ENCODE data around the gene CXCR1.

The CXCR1 gene

GRCh38 chr2:218166791-218167190 is at the start of gene CXCR1:
Gene CXCR1 (minus strand): TSS chr2:218166962. CDS start chr2:218165211, 1,751 bp downstream.
- H3K4me3 ChIP-seq (ENCODE audit: low read length in 2 of 2) = no peak within 1 kb of the TSS
- no peaks in the 10 kb centered on the region for H3K36me3 ChIP-seq (ENCODE audit: control insufficient read depth in 2 of 2, insufficient read depth in 2 of 2, low read length in 2 of 2)
- H3K9ac ChIP-seq (ENCODE audit: low read length in 2 of 2) = no peak within 1 kb of the TSS
- no peak within 1 kb of the TSS for H3K27ac ChIP-seq (ENCODE audit: low read length)
- no peaks in the 10 kb centered on the region for H3K4me1 ChIP-seq (ENCODE audit: control insufficient read depth, insufficient read depth, low read length)
- no peaks in the 10 kb centered on the region for H3K9me3 ChIP-seq (ENCODE audit: control insufficient read depth in 2 of 2, low read length in 2 of 2)
- peaks cover 0 to 9% of the 10 kb centered on the region in 2 donors for H3K27me3 ChIP-seq (ENCODE audit: control insufficient read depth in 1 of 2, insufficient read depth in 2 of 2, low read length in 2 of 2)

DNA sequence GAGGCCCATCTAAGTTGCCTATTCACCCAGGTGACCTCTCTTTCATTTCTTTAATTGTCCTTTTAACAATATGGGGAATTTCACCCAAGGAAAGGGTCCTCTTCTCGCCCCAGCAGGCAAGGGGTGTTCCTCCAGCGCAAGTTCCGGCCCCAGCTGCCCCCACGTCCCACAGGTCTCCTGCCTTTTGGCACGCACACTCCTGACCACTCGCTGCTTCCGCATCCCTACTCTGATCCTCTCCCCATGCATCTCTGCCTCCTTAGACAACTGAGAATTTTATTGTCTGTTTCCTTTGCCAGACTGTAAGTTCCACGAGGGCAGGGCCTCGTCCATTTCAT is 49.5 kb upstream of the CXCR1 start:
- Histone ChIP-seq H3K4me1 (ENCODE audit: control insufficient read depth, insufficient read depth, low read length) (peaks cover 25% of the 10 kb centered on the region), H3K9ac (ENCODE audit: low read length in 2 of 2) (peak overlapping the region; percentile 68 to 96), H3K4me3 (ENCODE audit: low read length in 2 of 2) (peak overlapping the region; percentile 66 to 93), H3K27me3 (ENCODE audit: control insufficient read depth in 1 of 2, insufficient read depth in 2 of 2, low read length in 2 of 2) (no peaks in the 10 kb centered on the region), H3K36me3 (ENCODE audit: control insufficient read depth in 2 of 2, insufficient read depth in 2 of 2, low read length in 2 of 2) (no peaks in the 10 kb centered on the region), H3K9me3 (ENCODE audit: control insufficient read depth in 2 of 2, low read length in 2 of 2) (no peaks in the 10 kb centered on the region), H3K27ac (ENCODE audit: low read length) (peak overlapping the region; percentile 94)

GRCh38 chr2:218214116-218214515 is 47.4 kb upstream of the CXCR1 start:
- Histone ChIP-seq H3K4me3 (ENCODE audit: low read length in 2 of 2) (no peak overlapping the region), H3K36me3 (ENCODE audit: control insufficient read depth in 2 of 2, insufficient read depth in 2 of 2, low read length in 2 of 2) (no peaks in the 10 kb centered on the region), H3K4me1 (ENCODE audit: control insufficient read depth, insufficient read depth, low read length) (peaks cover 10% of the 10 kb centered on the region), H3K9me3 (ENCODE audit: control insufficient read depth in 2 of 2, low read length in 2 of 2) (no peaks in the 10 kb centered on the region), H3K9ac (ENCODE audit: low read length in 2 of 2) (no peak overlapping the region), H3K27me3 (ENCODE audit: control insufficient read depth in 1 of 2, insufficient read depth in 2 of 2, low read length in 2 of 2) (no peaks in the 10 kb centered on the region), H3K27ac (ENCODE audit: low read length) (no peak overlapping the region)

DNA sequence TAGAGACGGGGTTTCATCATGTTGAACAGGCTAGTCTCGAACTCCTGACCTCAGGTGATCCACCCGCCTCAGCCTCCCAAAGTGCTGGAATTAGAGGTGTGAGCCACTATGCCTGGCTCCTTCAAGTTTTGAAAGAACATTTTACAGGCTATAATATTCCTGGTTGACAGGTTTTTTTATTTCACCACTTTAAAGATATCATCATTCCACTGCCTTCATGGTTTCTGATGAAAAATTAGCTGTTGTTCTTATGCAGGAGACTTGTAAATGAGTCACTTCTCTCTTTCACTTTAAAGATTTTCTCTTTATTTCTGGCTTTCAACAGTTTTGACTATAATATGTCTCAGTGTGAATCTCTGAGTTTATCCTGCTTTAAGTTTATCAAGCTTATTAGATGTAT is 42.3 kb upstream of the CXCR1 start:
- no peaks in the 10 kb centered on the region for H3K4me1 ChIP-seq (ENCODE audit: control insufficient read depth, insufficient read depth, low read length)
- H3K9me3 ChIP-seq (ENCODE audit: control insufficient read depth in 2 of 2, low read length in 2 of 2) = no peaks in the 10 kb centered on the region
- H3K9ac ChIP-seq (ENCODE audit: low read length in 2 of 2) = no peak overlapping the region
- H3K27me3 ChIP-seq (ENCODE audit: control insufficient read depth in 1 of 2, insufficient read depth in 2 of 2, low read length in 2 of 2) = no peaks in the 10 kb centered on the region
- H3K4me3 ChIP-seq (ENCODE audit: low read length in 2 of 2) = no peak overlapping the region
- no peak overlapping the region for H3K27ac ChIP-seq (ENCODE audit: low read length)
- H3K36me3 ChIP-seq (ENCODE audit: control insufficient read depth in 2 of 2, insufficient read depth in 2 of 2, low read length in 2 of 2) = no peaks in the 10 kb centered on the region

DNA sequence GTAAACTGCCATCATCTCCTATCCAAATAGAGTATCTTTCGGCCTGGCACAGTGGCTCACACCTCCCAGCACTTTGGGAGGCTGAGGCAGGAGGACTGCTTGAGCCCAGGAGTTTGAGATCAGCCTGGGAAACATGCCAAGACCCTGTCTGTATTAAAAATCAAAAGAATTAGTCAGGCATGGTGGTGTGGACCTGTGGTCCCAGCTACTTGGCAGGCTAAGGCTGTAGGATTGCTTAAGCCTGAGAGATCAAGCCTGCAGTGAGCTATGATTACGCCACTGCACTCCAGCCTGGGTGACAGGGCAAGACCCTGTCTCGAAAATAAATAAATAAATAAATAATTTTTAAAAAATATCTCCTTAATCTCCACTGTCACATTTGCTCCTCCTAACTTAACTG is 35.5 kb upstream of the CXCR1 start:
- Histone ChIP-seq H3K27me3 (ENCODE audit: control insufficient read depth in 1 of 2, insufficient read depth in 2 of 2, low read length in 2 of 2) (peaks cover 0 to 3% of the 10 kb centered on the region in 2 donors), H3K4me3 (ENCODE audit: low read length in 2 of 2) (no peak overlapping the region), H3K36me3 (ENCODE audit: control insufficient read depth in 2 of 2, insufficient read depth in 2 of 2, low read length in 2 of 2) (no peaks in the 10 kb centered on the region), H3K27ac (ENCODE audit: low read length) (no peak overlapping the region), H3K9ac (ENCODE audit: low read length in 2 of 2) (no peak overlapping the region), H3K9me3 (ENCODE audit: control insufficient read depth in 2 of 2, low read length in 2 of 2) (no peaks in the 10 kb centered on the region), H3K4me1 (ENCODE audit: control insufficient read depth, insufficient read depth, low read length) (no peaks in the 10 kb centered on the region)

DNA sequence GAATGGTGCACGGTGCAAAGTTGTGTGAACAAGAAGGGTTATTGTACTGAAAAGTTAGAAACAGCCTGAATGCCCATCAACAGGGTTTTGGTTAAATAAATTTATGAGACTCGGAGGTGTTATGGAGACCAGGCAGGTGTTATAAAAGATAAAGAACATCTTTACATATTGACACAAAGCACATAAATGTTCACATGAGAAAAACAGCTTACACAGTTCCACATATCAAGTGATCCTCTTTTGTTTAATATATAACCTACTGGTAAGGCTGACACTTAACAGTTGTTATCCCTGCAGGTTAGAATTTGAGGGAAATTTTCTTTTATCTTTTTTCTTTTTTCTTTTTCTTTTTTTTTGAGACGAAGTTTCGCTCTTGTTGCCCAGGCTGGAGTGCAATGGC is 30.2 kb upstream of the CXCR1 start:
- Histone ChIP-seq H3K36me3 (ENCODE audit: control insufficient read depth in 2 of 2, insufficient read depth in 2 of 2, low read length in 2 of 2) (no peaks in the 10 kb centered on the region), H3K4me3 (ENCODE audit: low read length in 2 of 2) (no peak overlapping the region), H3K4me1 (ENCODE audit: control insufficient read depth, insufficient read depth, low read length) (peaks cover 5% of the 10 kb centered on the region), H3K27ac (ENCODE audit: low read length) (no peak overlapping the region), H3K9ac (ENCODE audit: low read length in 2 of 2) (no peak overlapping the region), H3K9me3 (ENCODE audit: control insufficient read depth in 2 of 2, low read length in 2 of 2) (no peaks in the 10 kb centered on the region), H3K27me3 (ENCODE audit: control insufficient read depth in 1 of 2, insufficient read depth in 2 of 2, low read length in 2 of 2) (peaks cover 0 to 3% of the 10 kb centered on the region in 2 donors)

DNA sequence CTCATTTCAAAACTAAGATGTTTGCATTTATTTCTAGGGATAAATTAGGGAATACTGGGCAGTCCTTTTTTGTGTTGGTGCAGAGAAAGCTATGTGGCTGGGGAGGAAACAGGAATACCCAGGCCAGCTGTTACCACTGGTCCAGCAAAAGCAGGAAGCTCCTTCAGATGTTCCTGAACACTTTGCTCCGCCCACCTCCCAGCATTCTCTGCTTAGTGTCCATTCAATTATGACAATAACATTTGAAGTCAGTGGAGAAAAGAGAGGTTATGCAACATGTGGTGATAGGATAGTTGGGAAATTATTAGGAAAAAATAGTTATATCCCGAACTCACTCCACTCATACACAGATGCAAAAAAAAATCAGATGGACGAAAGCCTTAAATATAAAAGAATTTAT is 28.1 kb upstream of the CXCR1 start:
- no peak overlapping the region for H3K4me3 ChIP-seq (ENCODE audit: low read length in 2 of 2)
- no peaks in the 10 kb centered on the region for H3K36me3 ChIP-seq (ENCODE audit: control insufficient read depth in 2 of 2, insufficient read depth in 2 of 2, low read length in 2 of 2)
- no peaks in the 10 kb centered on the region for H3K9me3 ChIP-seq (ENCODE audit: control insufficient read depth in 2 of 2, low read length in 2 of 2)
- no peak overlapping the region for H3K27ac ChIP-seq (ENCODE audit: low read length)
- peaks cover 5% of the 10 kb centered on the region for H3K4me1 ChIP-seq (ENCODE audit: control insufficient read depth, insufficient read depth, low read length)
- H3K27me3 ChIP-seq (ENCODE audit: control insufficient read depth in 1 of 2, insufficient read depth in 2 of 2, low read length in 2 of 2) = peaks cover 0 to 3% of the 10 kb centered on the region in 2 donors
- no peak overlapping the region for H3K9ac ChIP-seq (ENCODE audit: low read length in 2 of 2)

- Histone ChIP-seq H3K36me3 (ENCODE audit: control insufficient read depth in 2 of 2, insufficient read depth in 2 of 2, low read length in 2 of 2) (no peaks in the 10 kb centered on the region), H3K4me1 (ENCODE audit: control insufficient read depth, insufficient read depth, low read length) (peaks cover 5% of the 10 kb centered on the region), H3K9me3 (ENCODE audit: control insufficient read depth in 2 of 2, low read length in 2 of 2) (no peaks in the 10 kb centered on the region), H3K27ac (ENCODE audit: low read length) (no peak overlapping the region), H3K4me3 (ENCODE audit: low read length in 2 of 2) (no peak overlapping the region), H3K9ac (ENCODE audit: low read length in 2 of 2) (no peak overlapping the region), H3K27me3 (ENCODE audit: control insufficient read depth in 1 of 2, insufficient read depth in 2 of 2, low read length in 2 of 2) (no peaks in the 10 kb centered on the region)
These were observed 26.9 kb upstream of the CXCR1 start for GRCh38 chr2:218193701-218194100.

GRCh38 chr2:218192902-218193430 is 26.2 kb upstream of the CXCR1 start:
- Histone ChIP-seq H3K27me3 (ENCODE audit: control insufficient read depth in 1 of 2, insufficient read depth in 2 of 2, low read length in 2 of 2) (no peaks in the 10 kb centered on the region), H3K9ac (ENCODE audit: low read length in 2 of 2) (no peak overlapping the region), H3K36me3 (ENCODE audit: control insufficient read depth in 2 of 2, insufficient read depth in 2 of 2, low read length in 2 of 2) (no peaks in the 10 kb centered on the region), H3K27ac (ENCODE audit: low read length) (no peak overlapping the region), H3K4me3 (ENCODE audit: low read length in 2 of 2) (no peak overlapping the region), H3K4me1 (ENCODE audit: control insufficient read depth, insufficient read depth, low read length) (peaks cover 11% of the 10 kb centered on the region), H3K9me3 (ENCODE audit: control insufficient read depth in 2 of 2, low read length in 2 of 2) (no peaks in the 10 kb centered on the region)

DNA sequence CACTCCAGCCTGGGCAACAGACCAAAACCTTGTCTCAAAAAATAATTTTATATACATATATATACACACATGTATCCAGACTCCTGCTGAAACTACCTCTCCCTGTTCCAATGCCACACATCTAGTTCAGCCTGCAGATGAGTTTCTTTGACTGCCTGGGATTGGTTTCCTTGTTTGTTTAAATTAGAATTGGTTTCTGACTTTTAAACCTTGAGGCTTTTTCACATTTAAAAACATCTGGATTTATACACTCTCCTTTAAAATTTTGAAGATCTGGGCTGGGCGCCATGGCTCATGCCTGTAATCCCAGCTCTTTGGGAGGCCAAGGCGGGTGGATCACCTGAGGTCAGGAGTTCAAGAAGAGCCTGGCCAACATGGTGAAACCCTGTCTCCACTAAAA is 21.8 kb upstream of the CXCR1 start:
- no peak overlapping the region for H3K9ac ChIP-seq (ENCODE audit: low read length in 2 of 2)
- no peaks in the 10 kb centered on the region for H3K9me3 ChIP-seq (ENCODE audit: control insufficient read depth in 2 of 2, low read length in 2 of 2)
- H3K4me3 ChIP-seq (ENCODE audit: low read length in 2 of 2) = no peak overlapping the region
- no peaks in the 10 kb centered on the region for H3K27me3 ChIP-seq (ENCODE audit: control insufficient read depth in 1 of 2, insufficient read depth in 2 of 2, low read length in 2 of 2)
- peaks cover 23% of the 10 kb centered on the region for H3K4me1 ChIP-seq (ENCODE audit: control insufficient read depth, insufficient read depth, low read length)
- no peak overlapping the region for H3K27ac ChIP-seq (ENCODE audit: low read length)
- H3K36me3 ChIP-seq (ENCODE audit: control insufficient read depth in 2 of 2, insufficient read depth in 2 of 2, low read length in 2 of 2) = no peaks in the 10 kb centered on the region

- Histone ChIP-seq H3K9me3 (ENCODE audit: control insufficient read depth in 2 of 2, low read length in 2 of 2) (no peaks in the 10 kb centered on the region), H3K27ac (ENCODE audit: low read length) (peak overlapping the region; percentile 59), H3K4me1 (ENCODE audit: control insufficient read depth, insufficient read depth, low read length) (peaks cover 20% of the 10 kb centered on the region), H3K36me3 (ENCODE audit: control insufficient read depth in 2 of 2, insufficient read depth in 2 of 2, low read length in 2 of 2) (no peaks in the 10 kb centered on the region), H3K27me3 (ENCODE audit: control insufficient read depth in 1 of 2, insufficient read depth in 2 of 2, low read length in 2 of 2) (no peaks in the 10 kb centered on the region), H3K4me3 (ENCODE audit: low read length in 2 of 2) (peak overlapping the region in 1 of 2 donors; percentile 8), H3K9ac (ENCODE audit: low read length in 2 of 2) (no peak overlapping the region)
These were observed 20.7 kb upstream of the CXCR1 start for GRCh38 chr2:218187296-218188015.
